WTC11 (cell line): ENCODE data around the gene ELANE. TPM values are rescaled to one million over a fixed set of nuclear protein-coding genes. Genes with fewer than 3 reads are reported as not detected.

Experiments
- ATAC-seq: fragments of 200-7000 bp; cut with Tn5 transposase; 2 replicates; pipeline ENCODE4 v1.10.0; 2021; ENCODE audit warnings: mild to moderate bottlenecking, moderate library complexity
- CTCF ChIA-PET: fragments of 300-600 bp; sonication (Branson Sonifier 250); formaldehyde crosslinking; loops from one replicate; lab custom pipeline; 2021; ENCODE audit warnings: antibody characterized with exemption; lab: Charles Lee
- POLR2A ChIA-PET: fragments of 350-600 bp; sonication (Branson Sonifier 250); formaldehyde crosslinking; loops from one replicate; lab custom pipeline; 2021; ENCODE audit warnings: antibody characterized with exemption; lab: Charles Lee
- DNase-seq: peaks from one replicate; pipeline ENCODE4 v3.0.0; 2021; ENCODE audit warnings: low spot score
- H3K27ac Mint-ChIP-seq: 2 replicates; pipeline ENCODE4 v1.8.0; 2021; ENCODE audit warnings: mixed read lengths
- H3K27me3 Mint-ChIP-seq: 2 replicates; pipeline ENCODE4 v1.8.0; 2021; ENCODE audit warnings: low read depth, mild to moderate bottlenecking, moderate library complexity, mixed read lengths
- H3K36me3 Mint-ChIP-seq: 2 replicates; pipeline ENCODE4 v1.8.0; 2021; ENCODE audit warnings: mixed read lengths
- H3K4me1 Mint-ChIP-seq: 2 replicates; pipeline ENCODE4 v1.8.0; 2022; ENCODE audit warnings: mixed read lengths
- H3K4me3 Mint-ChIP-seq: 2 replicates; pipeline ENCODE4 v1.8.0; 2021; ENCODE audit warnings: mild to moderate bottlenecking, moderate library complexity, mixed read lengths
- H3K9me3 Mint-ChIP-seq: 2 replicates; pipeline ENCODE4 v1.8.0; 2021; ENCODE audit warnings: mixed read lengths
- EMX1 ChIP-seq: fragments of 250-450 bp; sonication (Bioruptor Pico); IDR thresholded peaks from 2 replicates; pipeline ENCODE4 v1.8.0; 2021; ENCODE audit warnings: mild to moderate bottlenecking
- ERG ChIP-seq: fragments of 250-450 bp; sonication (Bioruptor Pico); IDR thresholded peaks from 2 replicates; pipeline ENCODE4 v1.8.0; 2021; ENCODE audit warnings: mild to moderate bottlenecking
- ETV6 ChIP-seq: sonication (generic); formaldehyde crosslinking; IDR thresholded peaks from 2 replicates; pipeline ENCODE4 v1.8.1; 2022; ENCODE audit warnings: mild to moderate bottlenecking, missing genetic modification reagents
- FOXK1 ChIP-seq: sonication (generic); formaldehyde crosslinking; IDR thresholded peaks from 2 replicates; pipeline ENCODE4 v1.8.0; 2022; ENCODE audit warnings: mild to moderate bottlenecking, moderate library complexity, missing genetic modification reagents
- FOXP1 ChIP-seq: sonication (generic); formaldehyde crosslinking; IDR thresholded peaks from 2 replicates; pipeline ENCODE4 v1.8.0; 2022; ENCODE audit warnings: missing genetic modification reagents, mild to moderate bottlenecking, moderate library complexity, borderline replicate concordance
- FOXP4 ChIP-seq: sonication (generic); formaldehyde crosslinking; IDR thresholded peaks from 2 replicates; pipeline ENCODE4 v1.8.0; 2022; ENCODE audit warnings: mild to moderate bottlenecking, missing genetic modification reagents
- GTF2I ChIP-seq: fragments of 250-450 bp; sonication (Bioruptor Pico); conservative IDR thresholded peaks from 2 replicates; pipeline ENCODE4 v1.4.0; 2021; ENCODE audit warnings: mild to moderate bottlenecking
- HMGXB4 ChIP-seq: sonication (generic); formaldehyde crosslinking; IDR thresholded peaks from 2 replicates; pipeline ENCODE4 v1.8.1; 2023; ENCODE audit warnings: mild to moderate bottlenecking, moderate library complexity, missing genetic modification reagents
- JUN ChIP-seq: sonication (generic); formaldehyde crosslinking; IDR thresholded peaks from 2 replicates; pipeline ENCODE4 v1.8.0; 2023; ENCODE audit warnings: mild to moderate bottlenecking, missing genetic modification reagents
- MYBL2 ChIP-seq: sonication (generic); formaldehyde crosslinking; IDR thresholded peaks from 2 replicates; pipeline ENCODE4 v1.8.1; 2023; ENCODE audit warnings: mild to moderate bottlenecking, moderate library complexity, missing genetic modification reagents
- NFATC4 ChIP-seq: fragments of 250-450 bp; sonication (Bioruptor Pico); IDR thresholded peaks from 2 replicates; pipeline ENCODE4 v1.9.0; 2021; ENCODE audit warnings: mild to moderate bottlenecking
- NR2C2 ChIP-seq: sonication (generic); formaldehyde crosslinking; IDR thresholded peaks from 2 replicates; pipeline ENCODE4 v1.8.0; 2022; ENCODE audit warnings: mild to moderate bottlenecking, missing genetic modification reagents
- RORB ChIP-seq: fragments of 250-450 bp; sonication (Bioruptor Pico); IDR thresholded peaks from 2 replicates; pipeline ENCODE4 v1.9.0; 2021; ENCODE audit warnings: mild to moderate bottlenecking
- SP1 ChIP-seq: sonication (generic); formaldehyde crosslinking; conservative IDR thresholded peaks from 2 replicates; pipeline ENCODE4 v1.8.1; 2022; ENCODE audit warnings: missing genetic modification reagents
- ZNF121 ChIP-seq: sonication (generic); formaldehyde crosslinking; IDR thresholded peaks from 2 replicates; pipeline ENCODE4 v1.8.0; 2023; ENCODE audit warnings: missing genetic modification reagents
- ZNF416 ChIP-seq: fragments of 250-450 bp; sonication (Bioruptor Pico); IDR thresholded peaks from 2 replicates; pipeline ENCODE4 v1.9.0; 2021; ENCODE audit warnings: mild to moderate bottlenecking, inconsistent platforms
- ZNF512 ChIP-seq: sonication (generic); formaldehyde crosslinking; IDR thresholded peaks from 2 replicates; pipeline ENCODE4 v1.8.1; 2022; ENCODE audit warnings: missing genetic modification reagents, borderline replicate concordance
- ZSCAN18 ChIP-seq: fragments of 250-450 bp; sonication (Bioruptor Pico); IDR thresholded peaks from 2 replicates; pipeline ENCODE4 v2.1.2; 2022; ENCODE audit warnings: mild to moderate bottlenecking, moderate library complexity
- total RNA-seq: library from RNA; stranded (reverse); gene quantifications from 3 replicates; pipeline ENCODE4 v1.2.3, GENCODE V29; 2021
- TF ChIP-seq, protein P1 (sequence below): sonication (generic); formaldehyde crosslinking; IDR thresholded peaks from 2 replicates; pipeline ENCODE4 v1.8.1; 2022; ENCODE audit warnings: mild to moderate bottlenecking, moderate library complexity, missing genetic modification reagents
- TF ChIP-seq, protein P2 (sequence below): sonication (generic); formaldehyde crosslinking; IDR thresholded peaks from 2 replicates; pipeline ENCODE4 v1.8.1; 2023; ENCODE audit warnings: mild to moderate bottlenecking, missing genetic modification reagents, moderate library complexity
- TF ChIP-seq, protein P3 (sequence below): sonication (generic); formaldehyde crosslinking; IDR thresholded peaks from 2 replicates; pipeline ENCODE4 v1.8.0; 2022; ENCODE audit warnings: mild to moderate bottlenecking, missing genetic modification reagents

Gene ELANE
- total RNA-seq, 1 experiment from 2014 or later, result not detected

- H3K4me1 Mint-ChIP-seq, result no peaks in the 10 kb centered on the region
- no peaks in the 10 kb centered on the region for H3K9me3 Mint-ChIP-seq
- peak; percentile 85 for ATAC-seq
- peaks cover 3% of the 10 kb centered on the region; the same call in 1 of the 2 replicates for H3K27me3 Mint-ChIP-seq
- peak; percentile 92 for DNase-seq
- TF ChIP-seq NR2C2 (CRISPR knock-in tag) (peak; percentile 35; the same call in 1 of the 2 replicates), JUN (0 out of 2 replicates have a peak, but pooled peaks have one; percentile 19), RORB (CRISPR knock-in tag) (0 out of 2 replicates have a peak, but pooled peaks have one; percentile 71), EMX1 (CRISPR knock-in tag) (no peak; the same call in 1 of the 2 replicates), NFATC4 (0 out of 2 replicates have a peak, but pooled peaks have one; percentile 26), ZNF416 (CRISPR knock-in tag) (no peak), ETV6 (0 out of 2 replicates have a peak, but pooled peaks have one; percentile 38), SP1 (CRISPR knock-in tag) (peak; percentile 79), HMGXB4 (CRISPR knock-in tag) (peak; percentile 94), FOXP1 (CRISPR knock-in tag) (peak; percentile 58; the same call in 1 of the 2 replicates), ERG (CRISPR knock-in tag) (peak; percentile 24; the same call in 1 of the 2 replicates), MYBL2 (CRISPR knock-in tag) (0 out of 2 replicates have a peak, but pooled peaks have one; percentile 50), GTF2I (CRISPR knock-in tag) (no peak), ZSCAN18 (CRISPR knock-in tag) (no peak), FOXP4 (CRISPR knock-in tag) (peak; percentile 66; the same call in 1 of the 2 replicates), FOXK1 (CRISPR knock-in tag) (peak; percentile 76), ZNF121 (CRISPR knock-in tag) (peak; percentile 84), ZNF512 (CRISPR knock-in tag) (no peak)
- TF ChIP-seq, protein P1, sequence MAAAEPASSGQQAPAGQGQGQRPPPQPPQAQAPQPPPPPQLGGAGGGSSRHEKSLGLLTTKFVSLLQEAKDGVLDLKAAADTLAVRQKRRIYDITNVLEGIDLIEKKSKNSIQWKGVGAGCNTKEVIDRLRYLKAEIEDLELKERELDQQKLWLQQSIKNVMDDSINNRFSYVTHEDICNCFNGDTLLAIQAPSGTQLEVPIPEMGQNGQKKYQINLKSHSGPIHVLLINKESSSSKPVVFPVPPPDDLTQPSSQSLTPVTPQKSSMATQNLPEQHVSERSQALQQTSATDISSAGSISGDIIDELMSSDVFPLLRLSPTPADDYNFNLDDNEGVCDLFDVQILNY, result peak; percentile 81
- TF ChIP-seq, protein P2, sequence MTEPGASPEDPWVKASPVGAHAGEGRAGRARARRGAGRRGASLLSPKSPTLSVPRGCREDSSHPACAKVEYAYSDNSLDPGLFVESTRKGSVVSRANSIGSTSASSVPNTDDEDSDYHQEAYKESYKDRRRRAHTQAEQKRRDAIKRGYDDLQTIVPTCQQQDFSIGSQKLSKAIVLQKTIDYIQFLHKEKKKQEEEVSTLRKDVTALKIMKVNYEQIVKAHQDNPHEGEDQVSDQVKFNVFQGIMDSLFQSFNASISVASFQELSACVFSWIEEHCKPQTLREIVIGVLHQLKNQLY, result no peak
- TF ChIP-seq, protein P3, sequence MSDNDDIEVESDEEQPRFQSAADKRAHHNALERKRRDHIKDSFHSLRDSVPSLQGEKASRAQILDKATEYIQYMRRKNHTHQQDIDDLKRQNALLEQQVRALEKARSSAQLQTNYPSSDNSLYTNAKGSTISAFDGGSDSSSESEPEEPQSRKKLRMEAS (CRISPR knock-in tag), result peak; percentile 54; the same call in 1 of the 2 replicates
- peak within 1 kb of the TSS; percentile 75 for H3K4me3 Mint-ChIP-seq
- ChIA-PET POLR2A (interaction anchor here (0.5 kb wide), 1 partner anchor 132 kb away, joined by 6 read pairs; no protein-coding TSS in a partner anchor), CTCF (interaction anchor here (0.6 to 2.3 kb wide), 3 partner anchors 20 to 29 kb away, joined by 3 to 8 read pairs (median 4); no protein-coding TSS in a partner anchor)
- H3K36me3 Mint-ChIP-seq, result peaks cover 3% of the 10 kb centered on the region; the same call in 1 of the 2 replicates
- H3K27ac Mint-ChIP-seq, result peak within 1 kb of the TSS; percentile 100
Measured at GRCh38 chr19:892894-893689, 41.0 kb downstream of the ELANE start, which contains the start of the genes MED16 and RNU6-9. Gene MED16, minus strand, starts transcription at chr19:893187. Its CDS starts 2,056 bp downstream, at chr19:891131. Gene RNU6-9, plus strand, starts transcription at chr19:893484.
